B cell (primary cell): ENCODE results near the gene PFN1. TPM values are rescaled to one million over a fixed set of nuclear protein-coding genes. Genes with fewer than 3 reads are reported as not detected.
A peak's percentile ranks its signal among the peaks of the same experiment; 100 is the strongest.

Experiments used
- ATAC-seq: fragments of 200-7000 bp; cut with Tn5 transposase; one replicate; pipeline ENCODE4 v1.10.0; 2021; ENCODE audit warnings: low read depth, mild to moderate bottlenecking, moderate number of reproducible peaks, moderate library complexity
- CTCF ChIA-PET: fragments of 350-600 bp; sonication (Branson Sonifier 250); formaldehyde crosslinking; loops from one replicate; lab custom pipeline; 2021; ENCODE audit warnings: antibody characterized with exemption, inconsistent platforms; lab: Charles Lee
- POLR2A ChIA-PET: fragments of 350-600 bp; sonication (Branson Sonifier 250); formaldehyde crosslinking; loops from one replicate; lab custom pipeline; 2021; ENCODE audit warnings: antibody characterized with exemption; lab: Charles Lee
- DNase-seq: peaks from one replicate; pipeline ENCODE4 v3.0.0; 2013
- H2AFZ ChIP-seq: 2 replicates; pipeline ENCODE4 v1.6.1; 2012; ENCODE audit warnings: mild to moderate bottlenecking, low read depth, low read length; ENCODE audit not compliant: insufficient read depth, poor library complexity, severe bottlenecking
- H3K27ac ChIP-seq, 2 donors: 1 replicate in 1 of 2; 2 replicates in 1 of 2; pipeline ENCODE4 v1.5.1; 2012 to 2013; ENCODE audit warnings: low read length in 2 of 2, mild to moderate bottlenecking in 2 of 2, moderate library complexity in 1 of 2
- H3K27me3 ChIP-seq, 4 experiments: fragments of 200-600 bp in 1 of 4; sonication (generic) in 1 of 4; replicated peaks in 1 of 4; 1 replicate in 2 of 4; 2 replicates in 2 of 4; pipeline versions ENCODE4 v1.6.1 to v1.7.0; 2013 to 2016; ENCODE audit warnings: low read length in 3 of 4, mild to moderate bottlenecking in 2 of 4, mixed read lengths in 1 of 4, moderate library complexity in 1 of 4; ENCODE audit not compliant: insufficient read depth in 4 of 4, control insufficient read depth in 3 of 4; ENCODE audit errors: control extremely low read depth in 1 of 4
- H3K36me3 ChIP-seq, 2 experiments: replicated peaks in 1 of 2; 1 replicate in 1 of 2; 2 replicates in 1 of 2; pipeline versions ENCODE4 v1.6.1 to v1.7.1; 2013; ENCODE audit warnings: low read length in 1 of 2; ENCODE audit not compliant: insufficient read depth in 2 of 2, control insufficient read depth in 1 of 2; ENCODE audit errors: control extremely low read depth in 1 of 2, extremely low read depth in 1 of 2
- H3K4me1 ChIP-seq, 2 donors: fragments of 200-600 bp in 1 of 2; sonication (generic) in 1 of 2; 1 replicate in 1 of 2; 2 replicates in 1 of 2; pipeline versions ENCODE4 v1.5.1 to v1.6.1; 2013 to 2017; ENCODE audit warnings: low read length in 2 of 2; ENCODE audit not compliant: control insufficient read depth in 2 of 2, insufficient read depth in 2 of 2
- H3K4me2 ChIP-seq: replicated peaks from 2 replicates; pipeline ENCODE3; 2012; ENCODE audit warnings: mild to moderate bottlenecking, low read depth, low read length; ENCODE audit not compliant: poor library complexity, severe bottlenecking
- H3K4me3 ChIP-seq, 5 experiments: fragments of 200-600 bp in 1 of 5; sonication (generic) in 1 of 5; 1 replicate in 3 of 5; 2 replicates in 2 of 5; pipeline versions ENCODE4 v1.5.1 to v1.7.0; 2011 to 2016; ENCODE audit warnings: low read length in 4 of 5, mild to moderate bottlenecking in 4 of 5, low read depth in 2 of 5, control low read depth in 1 of 5, moderate library complexity in 1 of 5; ENCODE audit not compliant: insufficient read depth in 1 of 5; ENCODE audit errors: control extremely low read depth in 1 of 5, extremely low read depth in 1 of 5
- H3K79me2 ChIP-seq: fragments of 200-600 bp; sonication (generic); one replicate; pipeline ENCODE4 v1.6.0; 2016; ENCODE audit warnings: low read length; ENCODE audit not compliant: control insufficient read depth, insufficient read depth
- H3K9ac ChIP-seq: fragments of 200-600 bp; sonication (generic); 2 replicates; pipeline ENCODE4 v1.6.1; 2017; ENCODE audit warnings: mild to moderate bottlenecking, low read length, moderate library complexity
- H3K9me3 ChIP-seq, 3 donors: one replicate each; pipeline versions ENCODE4 v1.6.1 to v1.7.1; 2013; ENCODE audit warnings: low read length in 2 of 3; ENCODE audit not compliant: control insufficient read depth in 2 of 3, insufficient read depth in 1 of 3; ENCODE audit errors: control extremely low read depth in 1 of 3
- H4K20me1 ChIP-seq: 2 replicates; pipeline ENCODE4 v1.6.0; 2012; ENCODE audit warnings: mild to moderate bottlenecking, low read length; ENCODE audit not compliant: insufficient read depth, control insufficient read depth, poor library complexity, severe bottlenecking
- H3K27ac Mint-ChIP-seq: one replicate; pipeline ENCODE4 v1.8.0; 2021; ENCODE audit warnings: mixed read lengths
- H3K27me3 Mint-ChIP-seq: one replicate; pipeline ENCODE4 v1.8.0; 2021; ENCODE audit warnings: mixed read lengths
- H3K4me1 Mint-ChIP-seq: one replicate; pipeline ENCODE4 v1.8.0; 2021; ENCODE audit warnings: mixed read lengths
- H3K4me3 Mint-ChIP-seq: one replicate; pipeline ENCODE4 v1.8.0; 2021; ENCODE audit warnings: mixed read lengths
- H3K9me3 Mint-ChIP-seq: one replicate; pipeline ENCODE4 v1.8.0; 2022; ENCODE audit warnings: mixed read lengths; ENCODE audit not compliant: insufficient read depth
- EZH2 ChIP-seq: IDR thresholded peaks from 2 replicates; pipeline ENCODE4 v1.6.1; 2012; ENCODE audit warnings: borderline replicate concordance, low read depth, mild to moderate bottlenecking, moderate library complexity, low read length; ENCODE audit not compliant: insufficient read depth, poor library complexity, severe bottlenecking
- WGBS: methylation state at CpG from one replicate; pipeline ENCODE4 v1.1.5; 2013; ENCODE audit warnings: missing lambda C conversion rate; ENCODE audit not compliant: insufficient coverage; 5-methylcytosine and 5-hydroxymethylcytosine counted together
- intact Hi-C: fragments of 100-400 bp; cut with micrococcal nuclease; formaldehyde crosslinking; loops from one replicate; pipeline ENCODE4 v1.10.0; 2022
- polyA plus RNA-seq: library from polyadenylated mRNA; depleted of rRNA; stranded (reverse); fragments of >200 nt; gene quantifications from 2 replicates; pipeline ENCODE4 v1.2.3, GENCODE V29; 2012
- total RNA-seq, 2 donors: library from RNA; stranded (reverse); fragments of 120-200 nt in 1 of 2; gene quantifications; 1 replicate in 1 of 2; 2 replicates in 1 of 2; pipeline versions ENCODE4 v1.2.3 to v1.2.4, GENCODE V29; 2013 to 2022
- TF ChIP-seq, protein P1 (sequence below): fragments of 200-600 bp; IDR thresholded peaks from one replicate; pipeline ENCODE4 v1.8.0; 2022; ENCODE audit warnings: antibody characterized with exemption, mild to moderate bottlenecking

The PFN1 gene
- total and polyA plus RNA-seq, 2 donors (not counting 1 experiment from before 2014, with no cell fraction given) = 330 to 609 TPM

- no peak overlapping the region for H3K4me3 Mint-ChIP-seq
- ATAC-seq = no peak
- DNase-seq = no peak
- peak overlapping the region; percentile 82 for H3K27ac Mint-ChIP-seq
- ChIA-PET CTCF (interaction anchor here (1.1 to 4.3 kb wide), 4 partner anchors 9 to 61 kb away, joined by 4 to 32 read pairs (median 4); partner anchors contain the start of genes RNF167 and SLC25A11), POLR2A (interaction anchor here (4.7 kb wide), 1 partner anchor 21 kb away, joined by 81 read pairs; the partner anchor contains the start of gene PFN1)
- no peak overlapping the region for H3K4me3 ChIP-seq
- no peaks in the 10 kb centered on the region for H3K9me3 Mint-ChIP-seq
- H3K4me2 ChIP-seq = peak overlapping the region; percentile 85
- peaks cover 17 to 22% of the 10 kb centered on the region in 2 donors for H3K4me1 ChIP-seq
- H3K27ac ChIP-seq = no peak overlapping the region
- H3K79me2 ChIP-seq = peaks cover 26% of the 10 kb centered on the region
- H3K27me3 ChIP-seq = no peaks in the 10 kb centered on the region
- no peaks in the 10 kb centered on the region for H3K9me3 ChIP-seq
- H4K20me1 ChIP-seq = no peaks in the 10 kb centered on the region
- no peak for TF ChIP-seq EZH2
- TF ChIP-seq, protein P1, sequence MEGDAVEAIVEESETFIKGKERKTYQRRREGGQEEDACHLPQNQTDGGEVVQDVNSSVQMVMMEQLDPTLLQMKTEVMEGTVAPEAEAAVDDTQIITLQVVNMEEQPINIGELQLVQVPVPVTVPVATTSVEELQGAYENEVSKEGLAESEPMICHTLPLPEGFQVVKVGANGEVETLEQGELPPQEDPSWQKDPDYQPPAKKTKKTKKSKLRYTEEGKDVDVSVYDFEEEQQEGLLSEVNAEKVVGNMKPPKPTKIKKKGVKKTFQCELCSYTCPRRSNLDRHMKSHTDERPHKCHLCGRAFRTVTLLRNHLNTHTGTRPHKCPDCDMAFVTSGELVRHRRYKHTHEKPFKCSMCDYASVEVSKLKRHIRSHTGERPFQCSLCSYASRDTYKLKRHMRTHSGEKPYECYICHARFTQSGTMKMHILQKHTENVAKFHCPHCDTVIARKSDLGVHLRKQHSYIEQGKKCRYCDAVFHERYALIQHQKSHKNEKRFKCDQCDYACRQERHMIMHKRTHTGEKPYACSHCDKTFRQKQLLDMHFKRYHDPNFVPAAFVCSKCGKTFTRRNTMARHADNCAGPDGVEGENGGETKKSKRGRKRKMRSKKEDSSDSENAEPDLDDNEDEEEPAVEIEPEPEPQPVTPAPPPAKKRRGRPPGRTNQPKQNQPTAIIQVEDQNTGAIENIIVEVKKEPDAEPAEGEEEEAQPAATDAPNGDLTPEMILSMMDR = no peak
- H3K9ac ChIP-seq = no peak overlapping the region
- WGBS = over 99% methylated on average over 13 of the region's 15 CpGs
- peaks cover 15% of the 10 kb centered on the region for H3K4me1 Mint-ChIP-seq
- peaks cover 0 to 21% of the 10 kb centered on the region in 2 experiments for H3K36me3 ChIP-seq
- intact Hi-C loops = loop anchor here (5.0 kb wide), 1 partner anchor 48 kb away; no protein-coding TSS in a partner anchor
- H3K27me3 Mint-ChIP-seq = no peaks in the 10 kb centered on the region
- no peak overlapping the region for H2AFZ ChIP-seq
Observed at GRCh38 chr17:4969047-4969550, 20.8 kb upstream of the PFN1 start.

DNA sequence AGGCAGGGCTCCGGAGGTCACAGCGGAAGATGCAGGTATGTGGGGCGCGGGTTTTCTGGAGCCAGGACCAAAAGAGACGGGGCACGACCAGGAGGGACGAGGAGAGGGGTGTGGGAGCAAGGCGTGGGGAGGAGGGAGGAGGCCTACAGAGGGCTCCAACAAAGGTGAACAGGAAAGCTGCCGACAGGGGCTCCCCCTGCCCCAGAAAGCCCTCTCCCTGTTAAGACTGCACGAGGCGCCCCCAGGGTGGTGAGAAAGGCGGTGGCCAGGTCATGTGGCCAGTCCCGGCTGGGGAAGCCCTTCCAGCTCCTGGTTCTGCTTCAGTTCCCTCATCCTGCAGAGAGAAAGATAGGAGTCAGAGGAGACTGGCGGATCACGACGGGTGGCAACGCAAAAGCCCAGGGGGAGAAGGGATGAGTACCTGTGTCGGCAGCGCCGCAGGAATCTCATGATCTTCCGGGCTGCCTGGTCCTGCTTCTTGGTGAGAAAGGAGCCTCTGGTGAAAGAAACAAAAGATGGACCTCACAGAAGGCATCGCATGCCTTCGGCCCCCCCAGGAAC, 20.2 kb upstream of the PFN1 start:
- CTCF ChIA-PET = interaction anchor here (0.5 to 4.3 kb wide), 6 partner anchors 10 to 67 kb away, joined by 3 to 32 read pairs (median 4); partner anchors contain the start of genes CAMTA2, RNF167, SLC25A11 and SLC52A1
- no peaks in the 10 kb centered on the region for H3K27me3 ChIP-seq
- WGBS = 65% methylated on average over 22 of the region's 23 CpGs
- Mint-ChIP-seq H3K27me3 (no peaks in the 10 kb centered on the region), H3K9me3 (no peaks in the 10 kb centered on the region), H3K27ac (no peak overlapping the region), H3K4me3 (no peak overlapping the region), H3K4me1 (peaks cover 15% of the 10 kb centered on the region)
- intact Hi-C loops = loop anchor here (5.0 kb wide), 1 partner anchor 49 kb away; no protein-coding TSS in a partner anchor
- POLR2A ChIA-PET = interaction anchor here (1.1 to 4.7 kb wide), 5 partner anchors 20 to 69 kb away, joined by 5 to 81 read pairs (median 13); partner anchors contain the start of genes C17orf107, PFN1, RNF167 and SLC25A11
- no peaks in the 10 kb centered on the region for H3K9me3 ChIP-seq
- H3K36me3 ChIP-seq = peaks cover 0 to 17% of the 10 kb centered on the region in 2 experiments
- peak overlapping the region; percentile 67 to 92 (median 75) for H3K4me3 ChIP-seq
- peak overlapping the region; percentile 58 to 68 for H3K27ac ChIP-seq
- H3K4me2 ChIP-seq = peak overlapping the region; percentile 85
- peaks cover 26% of the 10 kb centered on the region for H3K79me2 ChIP-seq
- H3K9ac ChIP-seq = peak overlapping the region; percentile 73
- H3K4me1 ChIP-seq = peaks cover 17 to 22% of the 10 kb centered on the region in 2 donors
- no peaks in the 10 kb centered on the region for H4K20me1 ChIP-seq
- TF ChIP-seq, protein P1 = no peak
- TF ChIP-seq EZH2 = no peak
- ATAC-seq (no peak), DNase-seq (no peak)
- H2AFZ ChIP-seq = peak overlapping the region; percentile 75
